ENCODE measurements around the gene PRKAG1.

PRKAG1 gene

DNA sequence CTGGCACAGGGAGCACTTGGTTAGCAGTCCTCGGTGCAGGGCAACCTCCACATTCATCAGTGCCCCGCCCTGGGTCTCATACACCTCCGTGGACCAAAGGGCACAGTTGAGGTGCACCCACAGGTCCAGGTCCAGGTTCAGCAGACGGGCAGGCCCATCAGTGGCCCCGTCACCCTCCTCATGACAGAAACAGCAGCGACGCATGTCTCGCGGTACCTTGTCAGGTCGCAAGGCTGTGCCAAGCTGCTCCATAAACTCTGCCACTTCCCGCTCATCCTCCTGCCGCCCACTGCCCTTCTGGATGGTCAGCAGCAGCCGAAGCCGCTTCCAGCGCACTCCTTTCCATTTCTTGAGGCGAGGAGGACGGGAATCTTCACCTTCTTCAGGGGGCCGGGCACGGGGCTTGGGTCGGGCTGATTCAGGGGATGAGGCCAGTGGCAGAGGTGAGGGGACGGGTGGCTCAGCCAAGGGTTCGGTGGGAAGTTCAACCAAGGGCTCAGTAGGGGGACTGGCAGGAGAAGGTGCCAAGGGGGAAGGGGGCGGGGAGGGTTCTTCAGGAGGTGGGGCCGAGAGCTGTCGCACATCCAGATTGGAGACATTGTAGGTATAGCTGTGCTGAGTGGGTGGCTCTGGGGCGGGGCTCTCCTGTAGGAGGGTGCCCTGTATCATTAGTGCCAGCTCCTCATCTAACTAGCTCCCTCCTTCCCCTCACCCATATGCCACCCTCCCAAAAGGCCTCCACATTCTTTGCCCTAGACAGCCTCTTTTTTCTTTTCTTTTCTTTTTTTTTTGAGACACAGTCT is 8.3 kb upstream of the PRKAG1 start:
- in situ Hi-C loops (cut with MboI; ENCODE audit: low pct_unique_long_range_greater_than_20kb, low sequenced_read_pairs, unreplicated experiment): no loop called here
- no peak for DNase-seq (ENCODE audit: low spot score)

DNA sequence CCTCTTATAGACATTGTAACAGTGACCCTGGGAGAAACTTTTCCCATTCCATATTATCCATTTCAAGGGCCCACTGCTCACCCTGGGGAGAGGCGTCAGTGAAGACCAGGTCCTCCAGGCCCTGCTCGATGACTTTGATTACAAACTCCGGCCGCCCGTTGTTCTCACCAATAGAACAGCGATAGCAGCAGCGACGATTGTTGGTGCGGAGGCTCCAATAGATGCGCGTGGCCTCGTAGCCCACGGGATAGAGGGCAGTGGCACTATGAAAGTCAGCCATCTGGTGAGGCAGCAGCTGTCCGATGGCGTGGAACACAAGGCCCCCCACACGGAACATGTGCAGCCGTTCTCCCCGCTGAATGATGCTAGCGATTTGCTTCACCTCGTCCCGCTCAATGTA is 7.5 kb upstream of the PRKAG1 start:
- in situ Hi-C loops (cut with MboI; ENCODE audit: low pct_unique_long_range_greater_than_20kb, low sequenced_read_pairs, unreplicated experiment): no loop called here
- TF ChIP-seq, protein P1, sequence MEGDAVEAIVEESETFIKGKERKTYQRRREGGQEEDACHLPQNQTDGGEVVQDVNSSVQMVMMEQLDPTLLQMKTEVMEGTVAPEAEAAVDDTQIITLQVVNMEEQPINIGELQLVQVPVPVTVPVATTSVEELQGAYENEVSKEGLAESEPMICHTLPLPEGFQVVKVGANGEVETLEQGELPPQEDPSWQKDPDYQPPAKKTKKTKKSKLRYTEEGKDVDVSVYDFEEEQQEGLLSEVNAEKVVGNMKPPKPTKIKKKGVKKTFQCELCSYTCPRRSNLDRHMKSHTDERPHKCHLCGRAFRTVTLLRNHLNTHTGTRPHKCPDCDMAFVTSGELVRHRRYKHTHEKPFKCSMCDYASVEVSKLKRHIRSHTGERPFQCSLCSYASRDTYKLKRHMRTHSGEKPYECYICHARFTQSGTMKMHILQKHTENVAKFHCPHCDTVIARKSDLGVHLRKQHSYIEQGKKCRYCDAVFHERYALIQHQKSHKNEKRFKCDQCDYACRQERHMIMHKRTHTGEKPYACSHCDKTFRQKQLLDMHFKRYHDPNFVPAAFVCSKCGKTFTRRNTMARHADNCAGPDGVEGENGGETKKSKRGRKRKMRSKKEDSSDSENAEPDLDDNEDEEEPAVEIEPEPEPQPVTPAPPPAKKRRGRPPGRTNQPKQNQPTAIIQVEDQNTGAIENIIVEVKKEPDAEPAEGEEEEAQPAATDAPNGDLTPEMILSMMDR (IDR thresholded peaks at IDR 0.05; ENCODE audit: extremely low read depth, insufficient read depth, missing control alignments): no peak
- no peak for DNase-seq (ENCODE audit: low spot score)

More for the DNA sequence above, 8.3 kb upstream of the PRKAG1 start:
- TF ChIP-seq, protein P1 (IDR thresholded peaks at IDR 0.05; ENCODE audit: extremely low read depth, insufficient read depth, missing control alignments): no peak

DNA sequence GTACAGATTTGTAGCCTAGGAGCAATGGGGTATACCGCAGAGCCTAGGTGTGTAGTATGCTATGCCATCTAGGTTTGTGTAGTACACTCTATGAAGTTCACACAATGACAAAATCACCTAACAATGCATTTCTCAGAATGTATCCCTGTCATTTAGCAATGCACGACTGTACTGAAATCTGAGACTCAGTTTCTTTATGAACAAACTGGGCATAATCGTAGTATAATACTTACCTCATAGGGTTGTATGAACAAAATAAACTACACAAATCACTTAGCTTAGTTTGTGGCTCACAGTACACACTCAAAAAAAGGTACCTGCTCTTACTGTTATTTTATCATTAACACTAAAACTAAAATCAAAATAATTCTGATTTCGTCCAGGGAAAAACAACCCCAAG is 6.9 kb upstream of the PRKAG1 start:
- DNase-seq (ENCODE audit: low spot score): no peak
- in situ Hi-C loops (cut with MboI; ENCODE audit: low pct_unique_long_range_greater_than_20kb, low sequenced_read_pairs, unreplicated experiment): no loop called here
- TF ChIP-seq, protein P1 (IDR thresholded peaks at IDR 0.05; ENCODE audit: extremely low read depth, insufficient read depth, missing control alignments): no peak

GRCh38 chr12:49024543-49024942 is 6.0 kb upstream of the PRKAG1 start:
- in situ Hi-C loops (cut with MboI; ENCODE audit: low pct_unique_long_range_greater_than_20kb, low sequenced_read_pairs, unreplicated experiment): no loop called here
- no peak for DNase-seq (ENCODE audit: low spot score)
- TF ChIP-seq, protein P1 (IDR thresholded peaks at IDR 0.05; ENCODE audit: extremely low read depth, insufficient read depth, missing control alignments): no peak

- in situ Hi-C loops (cut with MboI; ENCODE audit: low pct_unique_long_range_greater_than_20kb, low sequenced_read_pairs, unreplicated experiment): no loop called here
- TF ChIP-seq, protein P1 (IDR thresholded peaks at IDR 0.05; ENCODE audit: extremely low read depth, insufficient read depth, missing control alignments): no peak
These were observed 5.2 kb upstream of the PRKAG1 start for GRCh38 chr12:49023812-49024211.

DNA sequence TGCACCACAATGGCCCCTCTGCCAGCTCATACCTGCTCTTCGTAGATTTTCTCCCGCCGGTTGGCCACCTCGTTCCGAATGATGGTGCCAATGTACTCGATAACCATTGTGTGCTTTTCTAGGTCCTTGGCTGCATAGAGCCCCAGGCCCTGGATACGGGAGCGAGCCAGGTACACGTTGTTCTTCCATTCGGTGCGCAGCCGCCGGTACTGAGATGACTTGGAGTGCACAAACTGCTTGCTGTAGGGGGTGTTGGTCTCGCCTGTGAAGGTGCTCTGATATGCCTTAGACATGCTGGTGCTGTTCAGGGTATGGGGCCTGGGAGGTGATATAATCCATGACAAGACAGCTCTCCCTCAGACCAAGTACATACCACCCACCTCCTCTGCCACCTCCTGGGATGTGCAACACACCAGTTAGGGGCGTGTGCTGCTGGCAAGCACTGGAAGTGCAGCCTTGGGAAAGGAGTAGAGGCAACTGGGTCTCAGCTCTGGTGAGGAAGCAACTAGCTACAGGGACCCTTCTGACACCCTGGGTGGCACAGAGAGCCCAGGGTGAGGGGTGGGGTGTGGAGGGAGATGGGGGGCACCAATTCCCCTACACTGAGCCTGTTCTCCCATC is 4.1 kb upstream of the PRKAG1 start:
- no peak for DNase-seq (ENCODE audit: low spot score)
- in situ Hi-C loops (cut with MboI; ENCODE audit: low pct_unique_long_range_greater_than_20kb, low sequenced_read_pairs, unreplicated experiment): no loop called here
- TF ChIP-seq, protein P1 (IDR thresholded peaks at IDR 0.05; ENCODE audit: extremely low read depth, insufficient read depth, missing control alignments): no peak

More at GRCh38 chr12:49023812-49024211, 5.2 kb upstream of the PRKAG1 start:
- DNase-seq (ENCODE audit: low spot score): no peak

Measured in GM13977 (cell line).